ENCODE measurements around the gene DIPK2A. TPM values are rescaled to one million over a fixed set of nuclear protein-coding genes. Genes with fewer than 3 reads are reported as not detected.

Gene DIPK2A
- polyA plus RNA-seq, 1 donor from 2014 or later: 9.7 TPM

GRCh38 chr3:143977341-143978262, 6.0 kb downstream of the DIPK2A start:
- Histone ChIP-seq H3F3A (ENCODE audit: insufficient read depth, low read length, poor library complexity, severe bottlenecking) (peaks cover 5% of the 10 kb centered on the region), H3K9me2 (ENCODE audit: insufficient read depth, low read length) (no peaks in the 10 kb centered on the region), H4K20me1 (ENCODE audit: insufficient read depth) (no peaks in the 10 kb centered on the region), H2AFZ (ENCODE audit: low read depth, low read length) (no peak overlapping the region), H3K36me3 (ENCODE audit: insufficient read depth, low read length) (no peaks in the 10 kb centered on the region), H3K4me3 (ENCODE audit: low read length) (no peak overlapping the region), H3K79me2 (replicated peaks; ENCODE audit: insufficient read depth, low read length) (peaks cover 89% of the 10 kb centered on the region), H3K9me3 (ENCODE audit: low read length) (no peaks in the 10 kb centered on the region), H3K4me2 (ENCODE audit: low read length) (no peak overlapping the region), H3K9ac (ENCODE audit: low read length) (no peak overlapping the region), H3K27ac (ENCODE audit: low read length) (no peak overlapping the region), H3K27me3 (ENCODE audit: insufficient read depth, low read depth, low read length) (no peaks in the 10 kb centered on the region)
- TF ChIP-seq REST (IDR thresholded peaks at IDR 0.05; ENCODE audit: borderline replicate concordance) (no peak), SMC3 (conservative IDR thresholded peaks at IDR 0.05; ENCODE audit: poor library complexity) (no peak), CTCF (IDR thresholded peaks at IDR 0.05; ENCODE audit: poor library complexity, severe bottlenecking) (no peak), TAF1 (IDR thresholded peaks at IDR 0.05; ENCODE audit: low read depth) (no peak), RAD21 (conservative IDR thresholded peaks at IDR 0.05) (no peak), EZH2 (IDR thresholded peaks at IDR 0.05; ENCODE audit: borderline replicate concordance, insufficient read depth, low read length, poor library complexity, severe bottlenecking) (no peak), POLR2AphosphoS5 (IDR thresholded peaks at IDR 0.05) (no peak), MXI1 (conservative IDR thresholded peaks at IDR 0.05; ENCODE audit: poor library complexity, severe bottlenecking) (no peak), EP300 (conservative IDR thresholded peaks at IDR 0.05; ENCODE audit: poor library complexity, severe bottlenecking) (no peak)

GRCh38 chr3:143978263-143978631, 6.6 kb downstream of the DIPK2A start:
- H3K9ac ChIP-seq (ENCODE audit: low read length): no peak overlapping the region
- no peaks in the 10 kb centered on the region for H4K20me1 ChIP-seq (ENCODE audit: insufficient read depth)
- H3K79me2 ChIP-seq (replicated peaks; ENCODE audit: insufficient read depth, low read length): peaks cover 90% of the 10 kb centered on the region
- H3K9me3 ChIP-seq (ENCODE audit: low read length): no peaks in the 10 kb centered on the region
- no peaks in the 10 kb centered on the region for H3K27me3 ChIP-seq (ENCODE audit: insufficient read depth, low read depth, low read length)
- H3K4me3 ChIP-seq (ENCODE audit: low read length): no peak overlapping the region
- H3K36me3 ChIP-seq (ENCODE audit: insufficient read depth, low read length): no peaks in the 10 kb centered on the region
- no peak overlapping the region for H2AFZ ChIP-seq (ENCODE audit: low read depth, low read length)
- TF ChIP-seq CTCF (IDR thresholded peaks at IDR 0.05; ENCODE audit: poor library complexity, severe bottlenecking) (no peak), RAD21 (conservative IDR thresholded peaks at IDR 0.05) (no peak), POLR2AphosphoS5 (IDR thresholded peaks at IDR 0.05) (no peak), TAF1 (IDR thresholded peaks at IDR 0.05; ENCODE audit: low read depth) (no peak), EZH2 (IDR thresholded peaks at IDR 0.05; ENCODE audit: borderline replicate concordance, insufficient read depth, low read length, poor library complexity, severe bottlenecking) (no peak), REST (IDR thresholded peaks at IDR 0.05; ENCODE audit: borderline replicate concordance) (no peak)
- no peak overlapping the region for H3K4me2 ChIP-seq (ENCODE audit: low read length)
- H3F3A ChIP-seq (ENCODE audit: insufficient read depth, low read length, poor library complexity, severe bottlenecking): peaks cover 4% of the 10 kb centered on the region
- no peak overlapping the region for H3K27ac ChIP-seq (ENCODE audit: low read length)
- H3K9me2 ChIP-seq (ENCODE audit: insufficient read depth, low read length): no peaks in the 10 kb centered on the region

All from neural cell (in vitro differentiated cells).